Anterior cingulate cortex (tissue), 58 donors: ENCODE measurements around the gene PAQR6.

Source experiments
- DNase-seq, 58 donors: peaks; one replicate each; lab custom pipeline; 2025; lab: John Stamatoyannopoulos, UW

The PAQR6 gene

DNA sequence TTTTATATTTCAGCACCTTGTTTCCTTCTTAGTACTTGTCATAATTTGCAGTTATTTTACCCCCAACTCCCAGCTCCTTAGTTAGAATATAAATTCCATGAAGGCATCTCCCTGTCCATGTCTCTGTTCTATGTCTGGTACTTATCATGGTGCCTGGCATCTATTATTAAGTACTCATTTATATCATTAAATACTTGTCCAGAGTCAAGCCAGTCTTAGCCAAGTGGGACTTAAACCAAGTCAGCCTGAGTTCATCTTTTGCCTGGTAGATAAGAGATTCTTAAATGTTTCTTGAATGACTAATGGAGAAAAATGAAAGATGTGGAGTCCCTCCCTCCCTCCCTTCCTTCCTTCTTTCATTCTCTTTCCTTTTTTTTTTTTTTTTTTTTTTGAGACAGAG, 44.5 kb downstream of the PAQR6 start:
- no peak for DNase-seq

DNA sequence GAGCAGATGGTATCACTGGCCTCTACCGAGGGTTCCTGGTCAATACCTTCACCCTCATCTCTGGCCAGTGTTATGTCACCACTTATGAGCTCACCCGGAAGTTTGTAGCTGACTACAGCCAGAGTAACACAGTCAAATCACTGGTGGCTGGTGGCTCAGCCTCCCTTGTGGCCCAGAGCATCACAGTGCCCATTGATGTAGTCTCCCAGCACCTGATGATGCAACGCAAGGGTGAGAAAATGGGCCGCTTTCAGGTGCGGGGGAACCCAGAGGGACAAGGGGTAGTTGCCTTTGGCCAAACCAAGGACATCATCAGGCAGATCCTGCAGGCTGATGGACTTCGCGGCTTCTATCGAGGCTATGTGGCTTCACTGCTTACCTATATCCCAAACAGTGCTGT, 47.8 kb downstream of the PAQR6 start:
- DNase-seq, result no peak

GRCh38 chr1:156198831-156199349, 49.0 kb downstream of the PAQR6 start:
- DNase-seq, result no peak

- no peak for DNase-seq
Measured at GRCh38 chr1:156196445-156196844, 51.4 kb downstream of the PAQR6 start.

DNA sequence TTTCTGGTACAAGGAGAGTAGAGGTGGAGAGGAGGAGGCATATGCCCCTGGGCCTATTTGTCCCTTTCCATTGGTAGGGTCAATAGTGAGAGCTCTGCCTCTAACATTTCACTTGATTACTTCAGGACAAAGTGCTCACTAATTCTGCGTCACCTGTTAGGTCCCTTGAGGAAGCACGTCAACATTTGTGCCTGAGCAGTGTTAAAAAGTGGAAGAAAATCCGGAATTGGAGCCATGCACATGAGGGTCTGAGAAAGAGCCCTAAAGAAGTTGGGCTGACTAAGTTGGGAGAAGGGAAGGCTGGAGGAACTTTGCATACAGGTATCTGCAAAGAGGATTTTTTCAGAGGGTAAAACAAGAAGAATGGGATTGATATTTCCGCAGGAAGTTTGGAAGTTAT, 52.0 kb downstream of the PAQR6 start:
- no peak for DNase-seq

GRCh38 chr1:156194300-156194652, 53.6 kb downstream of the PAQR6 start:
- peak in 19 of 58 donors; percentile 19 to 67 (median 51) for DNase-seq

DNA sequence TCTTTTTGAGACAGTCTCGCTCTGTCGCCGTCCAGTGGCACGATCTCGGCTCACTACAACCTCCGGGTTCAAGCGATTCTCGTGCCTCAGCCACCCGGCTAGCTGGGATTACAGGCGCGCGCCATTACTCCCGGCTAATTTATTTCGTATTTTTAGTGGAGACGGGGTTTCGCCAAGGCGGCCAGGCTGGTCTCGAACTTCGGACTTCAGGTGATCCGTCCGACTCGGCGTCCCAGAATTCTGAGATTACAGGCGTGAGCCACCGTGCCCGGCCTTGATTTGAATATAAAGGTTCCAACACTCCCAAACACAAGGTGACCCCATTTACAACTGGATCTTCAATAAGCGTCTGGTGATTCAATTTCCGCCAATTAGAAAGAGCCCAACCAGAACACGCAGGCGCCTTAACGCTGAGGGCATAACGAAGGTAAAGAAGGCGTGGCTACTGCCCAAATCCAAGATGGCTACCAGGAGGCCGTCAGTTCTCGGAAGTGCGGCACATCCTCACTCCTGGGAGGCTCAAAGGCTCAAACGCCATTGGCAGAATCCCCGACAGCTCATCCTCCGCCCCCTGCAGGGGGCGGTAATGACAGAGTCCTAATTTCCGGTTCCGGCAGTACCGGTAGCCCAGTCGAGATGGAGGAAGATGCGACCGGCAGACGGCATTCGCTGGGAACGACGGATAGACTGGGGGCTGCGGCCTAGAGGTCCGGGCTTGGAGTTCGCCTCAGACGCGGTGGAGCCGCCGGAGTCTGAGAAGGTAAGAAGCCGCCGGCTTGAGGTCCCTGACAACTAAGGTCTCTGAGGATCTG, 54.2 kb downstream of the PAQR6 start, which contains the start of gene SLC25A44:
Gene SLC25A44 (plus strand): TSS at position 617 of the 812 bp plus-strand sequence. CDS start 5,744 bp downstream, outside the sequence.
- peak; percentile 74 to 99 (median 97) for DNase-seq
